Skin epidermis (tissue), 12 donors: ENCODE results near the gene DHPS.

Source experiments
- H3K27ac ChIP-seq, 21 experiments: fragments of 200-600 bp; sonication (generic) in 11 of 21; one replicate each; pipeline ENCODE4 v1.5.0; 2020; ENCODE audit warnings: mild to moderate bottlenecking in 3 of 21, inconsistent platforms in 2 of 21, moderate library complexity in 2 of 21
- H3K4me3 ChIP-seq, 7 experiments: fragments of 200-600 bp; sonication (generic) in 2 of 7; one replicate each; pipeline ENCODE4 v1.5.0; 2020; ENCODE audit warnings: inconsistent platforms in 2 of 7, mild to moderate bottlenecking in 2 of 7, moderate library complexity in 1 of 7

The DHPS gene

GRCh38 chr19:12676928-12677327 is 4.8 kb downstream of the DHPS start:
- H3K4me3 ChIP-seq = no peak overlapping the region
- no peak overlapping the region for H3K27ac ChIP-seq

- no peak overlapping the region for H3K4me3 ChIP-seq
- H3K27ac ChIP-seq = no peak overlapping the region
Observed at GRCh38 chr19:12676384-12676792, 5.3 kb downstream of the DHPS start.

- Histone ChIP-seq H3K27ac (no peak overlapping the region), H3K4me3 (no peak overlapping the region)
Observed at GRCh38 chr19:12675940-12676339, 5.7 kb downstream of the DHPS start.

- Histone ChIP-seq H3K27ac (no peak overlapping the region), H3K4me3 (no peak overlapping the region)
Observed at GRCh38 chr19:12675399-12675798, 6.3 kb downstream of the DHPS start.

- no peak overlapping the region for H3K4me3 ChIP-seq
- no peak overlapping the region for H3K27ac ChIP-seq
Observed at GRCh38 chr19:12672744-12673143, 8.9 kb downstream of the DHPS start.

- Histone ChIP-seq H3K27ac (peak overlapping the region in 20 of 21 experiments; percentile 90 to 99 (median 97)), H3K4me3 (peak overlapping the region; percentile 66 to 93 (median 73))
Observed at GRCh38 chr19:12670159-12670928, 11.3 kb downstream of the DHPS start.

- peak overlapping the region; percentile 90 to 99 (median 97) for H3K27ac ChIP-seq
Observed at GRCh38 chr19:12669270-12670158, 12.2 kb downstream of the DHPS start.

GRCh38 chr19:12668932-12669269 is 12.8 kb downstream of the DHPS start:
- Histone ChIP-seq H3K4me3 (peak overlapping the region; percentile 66 to 93 (median 73)), H3K27ac (peak overlapping the region; percentile 90 to 99 (median 97))

More at GRCh38 chr19:12669270-12670158, 12.2 kb downstream of the DHPS start:
- peak overlapping the region; percentile 66 to 93 (median 73) for H3K4me3 ChIP-seq

- Histone ChIP-seq H3K27ac (peak overlapping the region in 18 of 21 experiments; percentile 90 to 99 (median 97)), H3K4me3 (peak overlapping the region; percentile 66 to 93 (median 73))
Observed at GRCh38 chr19:12668346-12668745, 13.3 kb downstream of the DHPS start.

GRCh38 chr19:12667731-12668302 is 13.9 kb downstream of the DHPS start:
- H3K4me3 ChIP-seq = peak overlapping the region in 2 of 7 experiments; percentile 73 to 76
- H3K27ac ChIP-seq = peak overlapping the region in 6 of 21 experiments; percentile 93 to 99 (median 98)

- peak within 1 kb of the TSS; percentile 35 to 99 (median 79) for H3K27ac ChIP-seq
Observed at GRCh38 chr19:12666265-12667048, 15.2 kb downstream of the DHPS start, which contains the start of the genes MAN2B1 and WDR83. Gene MAN2B1 (minus strand): TSS chr19:12666742. CDS start chr19:12666701, 41 bp downstream. Gene WDR83 (plus strand): TSS chr19:12666807. CDS start chr19:12669791, 2,984 bp downstream.

GRCh38 chr19:12665671-12666264 is 15.9 kb downstream of the DHPS start:
- Histone ChIP-seq H3K27ac (peak overlapping the region in 20 of 21 experiments; percentile 59 to 90 (median 80)), H3K4me3 (peak overlapping the region; percentile 52 to 80 (median 63))

More at GRCh38 chr19:12666265-12667048, 15.2 kb downstream of the DHPS start, which contains the start of the genes MAN2B1 and WDR83:
- peak within 1 kb of the TSS; percentile 52 to 80 (median 63) for H3K4me3 ChIP-seq

GRCh38 chr19:12665281-12665573 is 16.5 kb downstream of the DHPS start:
- H3K4me3 ChIP-seq = peak overlapping the region in 6 of 7 experiments; percentile 52 to 80 (median 62)
- H3K27ac ChIP-seq = peak overlapping the region in 14 of 21 experiments; percentile 10 to 90 (median 78)

GRCh38 chr19:12664406-12665280 is 17.0 kb downstream of the DHPS start:
- H3K4me3 ChIP-seq = no peak overlapping the region

GRCh38 chr19:12660980-12661379 is 20.7 kb downstream of the DHPS start:
- no peak overlapping the region for H3K27ac ChIP-seq
- no peak overlapping the region for H3K4me3 ChIP-seq

More at GRCh38 chr19:12664406-12665280, 17.0 kb downstream of the DHPS start:
- peak overlapping the region in 5 of 21 experiments; percentile 41 to 86 (median 62) for H3K27ac ChIP-seq

GRCh38 chr19:12657966-12658365 is 23.7 kb downstream of the DHPS start:
- Histone ChIP-seq H3K27ac (no peak overlapping the region), H3K4me3 (no peak overlapping the region)

- no peak overlapping the region for H3K27ac ChIP-seq
- no peak overlapping the region for H3K4me3 ChIP-seq
Observed at GRCh38 chr19:12656899-12657571, 24.6 kb downstream of the DHPS start.
